GM19238 (cell line): ENCODE results near the gene TNFAIP6.
"Not testable (repeated sequence)": the region's sequence is repeated elsewhere in the genome, so short reads cannot be mapped to it uniquely, and the experiment has no call there.

Experiments used
- DNase-seq: peaks from one replicate; pipeline ENCODE4 v3.0.0; 2011; ENCODE audit warnings: low spot score; ENCODE audit not compliant: insufficient read length

The TNFAIP6 gene

DNA sequence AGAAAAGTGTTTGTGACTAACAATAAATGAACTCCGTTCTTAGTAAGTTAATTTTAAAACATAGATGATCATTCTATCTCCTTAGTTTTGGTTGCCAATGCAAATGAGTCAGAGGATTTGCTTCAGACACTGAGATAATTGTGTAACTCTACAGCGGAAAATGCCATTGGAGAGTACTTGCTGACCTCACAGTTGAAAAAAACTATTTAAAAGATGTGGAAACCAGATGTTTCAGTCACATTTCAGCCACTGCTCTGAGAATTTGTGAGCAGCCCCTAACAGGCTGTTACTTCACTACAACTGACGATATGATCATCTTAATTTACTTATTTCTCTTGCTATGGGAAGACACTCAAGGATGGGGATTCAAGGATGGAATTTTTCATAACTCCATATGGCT lies at the start of gene TNFAIP6:
TSS of gene TNFAIP6 (plus strand) at position 234 of the 400 bp plus-strand sequence. CDS start at position 309, 75 bp downstream.
- DNase-seq: no peak

DNA sequence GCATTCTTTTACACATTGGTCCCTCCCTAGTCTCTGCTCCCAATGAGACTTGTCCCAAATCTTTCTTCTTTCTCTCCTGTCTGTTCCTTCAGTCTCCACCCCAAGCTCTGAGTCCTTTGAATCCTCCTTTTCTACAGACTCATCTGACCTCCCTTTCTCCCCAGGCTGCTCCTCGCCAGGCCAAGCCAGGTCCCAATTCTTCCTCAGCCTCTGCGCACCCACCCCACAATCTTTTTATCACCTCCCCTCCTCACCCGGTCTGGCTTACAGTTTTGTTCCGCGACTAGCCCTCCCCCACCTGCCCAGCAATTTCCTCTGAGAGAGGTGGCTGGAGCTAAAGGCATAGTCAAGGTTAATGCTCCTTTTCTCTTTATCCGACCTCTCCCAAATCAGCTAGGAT lies 47.1 kb upstream of the TNFAIP6 start:
- DNase-seq: not testable (repeated sequence)

GRCh38 chr2:151312440-151312839 lies 45.0 kb upstream of the TNFAIP6 start:
- DNase-seq: not testable (repeated sequence)

GRCh38 chr2:151315381-151315903 lies 42.0 kb upstream of the TNFAIP6 start:
- DNase-seq: no peak

DNA sequence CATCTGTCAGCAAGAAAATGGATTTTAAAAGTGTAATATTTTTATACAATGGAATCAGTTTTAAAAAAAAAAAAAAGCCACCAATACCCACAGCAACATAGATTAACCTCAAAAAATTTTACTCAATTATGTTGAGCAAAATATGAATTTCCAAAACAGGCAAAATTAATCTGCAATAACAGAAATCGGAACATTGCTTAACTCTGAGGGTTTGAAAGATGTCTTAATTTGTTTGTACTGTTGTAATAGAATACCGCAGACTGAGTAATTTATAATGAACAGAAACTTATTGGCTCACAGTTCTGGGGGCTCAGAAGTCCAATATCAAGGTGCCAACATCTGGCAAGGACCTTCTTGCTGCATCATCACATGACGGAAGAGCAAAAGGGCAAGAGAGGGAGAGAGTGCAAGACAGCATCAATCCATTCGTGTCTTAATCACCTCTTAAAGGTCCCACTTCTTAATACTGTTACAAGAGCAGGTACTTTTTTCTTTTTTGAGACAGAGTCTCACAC lies 31.8 kb upstream of the TNFAIP6 start:
- DNase-seq: no peak

DNA sequence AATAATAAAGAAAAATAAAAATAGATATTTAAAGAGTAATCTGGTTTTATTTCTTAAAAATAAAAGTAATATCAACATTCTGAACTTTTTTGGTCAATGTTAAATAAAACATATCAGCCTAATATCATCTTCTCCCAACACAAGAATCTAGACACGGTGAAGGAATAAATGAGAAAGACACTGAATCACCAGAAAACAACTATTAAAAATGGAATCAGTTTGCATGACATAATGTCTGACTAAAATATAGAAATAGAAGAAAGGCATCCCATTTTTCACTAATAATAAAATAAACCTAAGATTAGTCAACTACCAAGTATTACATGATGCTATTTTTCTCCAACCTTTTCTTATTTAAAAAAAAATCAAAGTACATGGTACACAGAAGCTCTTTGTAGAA lies 30.8 kb upstream of the TNFAIP6 start:
- no peak for DNase-seq

- DNase-seq: no peak
These were observed 27.4 kb upstream of the TNFAIP6 start for GRCh38 chr2:151329998-151330397.

DNA sequence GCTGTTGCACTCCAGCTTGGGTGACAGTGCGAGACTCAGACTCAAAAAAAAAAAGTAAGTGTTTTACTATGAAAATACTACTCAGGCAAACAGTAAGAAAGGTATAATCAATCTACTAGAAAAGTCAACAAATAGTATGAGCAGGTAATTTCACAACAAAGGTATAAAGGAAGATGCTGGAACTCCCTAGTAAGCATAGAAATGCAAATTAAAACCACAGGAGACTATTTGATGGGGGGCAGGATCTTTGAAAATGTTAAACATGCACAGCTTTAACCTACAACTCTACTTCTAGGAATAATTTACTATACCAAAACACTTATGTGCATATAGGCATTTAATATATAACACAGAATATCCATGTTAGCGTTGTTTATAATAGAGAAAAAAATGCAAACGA lies 24.3 kb upstream of the TNFAIP6 start:
- no peak for DNase-seq

DNA sequence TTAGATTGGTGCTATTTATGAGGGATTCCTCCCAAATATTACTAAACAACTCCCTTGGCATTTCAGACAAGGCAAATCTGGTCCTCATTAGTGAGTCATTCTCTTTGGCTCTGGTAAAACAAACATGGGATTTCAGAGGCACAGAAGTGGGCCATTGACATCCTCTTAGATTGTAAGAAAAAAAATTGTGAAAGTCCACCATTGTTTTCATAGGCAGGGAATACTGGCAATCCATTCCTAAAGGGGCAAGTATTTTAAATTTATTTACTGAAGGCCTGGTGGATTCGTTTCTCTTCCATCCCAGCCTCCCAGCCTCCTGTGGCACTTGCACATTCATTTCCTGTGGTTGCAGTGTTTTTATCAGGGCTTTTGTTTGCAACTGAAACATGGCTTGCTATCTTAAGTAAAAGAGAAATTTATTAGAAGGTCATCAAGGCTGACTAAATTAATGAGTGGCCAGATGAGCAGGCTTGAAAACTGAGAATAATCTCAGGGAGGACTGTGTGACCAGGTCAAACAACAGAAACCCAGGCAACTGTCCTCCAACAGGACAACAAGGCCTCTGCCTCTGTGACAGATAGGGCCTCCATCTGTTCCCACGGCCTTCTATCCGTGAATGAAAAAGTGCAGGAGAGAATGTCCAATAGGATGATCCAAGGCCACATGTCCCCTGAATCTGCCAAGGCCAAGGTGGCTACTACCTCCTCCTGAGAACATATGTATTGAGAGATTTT lies 23.1 kb upstream of the TNFAIP6 start:
- DNase-seq: no peak

DNA sequence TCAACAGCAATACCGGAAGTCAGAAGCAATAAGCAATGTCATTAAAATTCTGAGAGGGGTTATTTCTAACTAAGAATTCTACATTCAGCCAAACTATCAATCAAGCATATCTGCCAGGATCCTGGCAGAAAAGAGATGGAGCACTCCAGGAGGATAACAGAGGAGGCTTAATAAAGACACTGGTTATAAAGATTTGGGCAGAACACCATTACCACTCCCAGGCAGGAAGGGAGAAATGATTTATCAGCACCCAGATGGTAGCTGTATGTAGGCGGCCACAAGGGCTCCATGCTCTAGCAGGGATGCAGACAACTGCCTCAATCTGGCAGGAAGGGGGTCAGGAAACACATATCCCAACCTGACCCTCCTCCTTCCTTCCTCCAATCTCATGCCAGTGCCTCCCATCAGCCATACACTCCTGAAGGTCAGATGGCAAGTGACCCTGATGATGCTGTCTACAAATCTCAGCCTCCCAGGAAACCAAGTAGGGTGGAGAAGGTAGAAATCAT lies 20.5 kb upstream of the TNFAIP6 start:
- DNase-seq: no peak

GRCh38 chr2:151337643-151338042 lies 19.7 kb upstream of the TNFAIP6 start:
- DNase-seq: no peak

- DNase-seq: no peak
These were observed 19.3 kb upstream of the TNFAIP6 start for GRCh38 chr2:151338115-151338514.

DNA sequence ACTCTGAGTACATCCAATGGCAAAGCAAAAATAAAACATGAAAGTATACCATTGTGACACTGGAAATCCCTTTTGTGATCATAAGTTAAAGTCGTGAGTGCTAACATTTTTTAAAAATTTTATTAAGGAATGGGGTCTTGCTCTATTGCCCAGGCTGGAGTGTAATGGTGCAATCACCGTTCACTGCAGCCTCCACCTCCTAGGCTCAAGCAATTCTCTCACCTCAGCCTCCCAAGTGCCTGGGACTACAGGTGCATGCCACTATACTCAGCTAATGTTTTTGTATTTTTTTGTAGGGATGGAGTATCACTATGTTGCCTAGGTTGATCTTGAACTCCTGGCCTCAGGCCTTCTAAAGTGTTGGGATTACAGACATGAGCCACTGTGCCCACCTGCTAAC lies 14.3 kb upstream of the TNFAIP6 start:
- DNase-seq: no peak

DNA sequence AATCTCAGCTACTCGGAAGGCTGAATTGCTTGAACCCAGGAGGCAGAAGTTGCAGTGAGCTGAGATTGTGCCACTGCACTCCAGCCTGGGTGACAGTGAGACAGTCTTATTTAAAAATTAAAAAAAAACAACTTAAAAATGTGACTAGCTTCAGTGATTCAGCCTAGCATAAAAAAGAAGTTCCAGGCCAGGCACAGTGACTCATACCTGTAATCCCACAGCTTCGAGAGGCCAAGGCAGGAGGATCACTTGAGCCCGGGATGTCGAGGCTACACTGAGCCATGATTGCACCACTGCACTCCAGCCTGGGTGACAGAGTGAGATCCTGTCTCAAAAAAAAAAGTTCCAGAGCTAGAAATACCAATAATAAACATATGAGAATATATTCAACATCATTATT lies 13.2 kb upstream of the TNFAIP6 start:
- not testable (repeated sequence) for DNase-seq

GRCh38 chr2:151344906-151345305 lies 12.5 kb upstream of the TNFAIP6 start:
- no peak for DNase-seq

GRCh38 chr2:151347294-151347693 lies 10.1 kb upstream of the TNFAIP6 start:
- no peak for DNase-seq

GRCh38 chr2:151347906-151348305 lies 9.5 kb upstream of the TNFAIP6 start:
- DNase-seq: no peak

GRCh38 chr2:151350579-151351195 lies 6.7 kb upstream of the TNFAIP6 start:
- no peak for DNase-seq

DNA sequence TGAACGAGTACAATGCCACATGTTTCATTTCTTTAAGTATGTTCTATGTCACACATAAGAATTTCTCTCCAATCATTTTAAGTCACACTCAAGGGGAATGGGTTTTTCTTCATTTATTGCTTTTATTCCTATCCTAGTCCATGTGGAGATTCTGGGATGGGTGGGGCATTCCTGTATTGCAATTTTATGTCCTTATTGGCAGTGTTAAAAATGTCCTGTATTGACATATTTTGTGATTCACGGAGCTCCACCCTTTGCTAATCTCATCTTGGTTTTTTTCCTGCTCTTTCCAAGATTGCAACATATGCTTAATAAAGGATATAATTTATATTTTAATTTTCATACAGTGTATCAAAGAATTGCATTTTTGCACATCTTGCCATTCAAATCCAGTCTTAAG lies 3.4 kb upstream of the TNFAIP6 start:
- DNase-seq: no peak

GRCh38 chr2:151354807-151355206 lies 2.6 kb upstream of the TNFAIP6 start:
- DNase-seq: no peak

DNA sequence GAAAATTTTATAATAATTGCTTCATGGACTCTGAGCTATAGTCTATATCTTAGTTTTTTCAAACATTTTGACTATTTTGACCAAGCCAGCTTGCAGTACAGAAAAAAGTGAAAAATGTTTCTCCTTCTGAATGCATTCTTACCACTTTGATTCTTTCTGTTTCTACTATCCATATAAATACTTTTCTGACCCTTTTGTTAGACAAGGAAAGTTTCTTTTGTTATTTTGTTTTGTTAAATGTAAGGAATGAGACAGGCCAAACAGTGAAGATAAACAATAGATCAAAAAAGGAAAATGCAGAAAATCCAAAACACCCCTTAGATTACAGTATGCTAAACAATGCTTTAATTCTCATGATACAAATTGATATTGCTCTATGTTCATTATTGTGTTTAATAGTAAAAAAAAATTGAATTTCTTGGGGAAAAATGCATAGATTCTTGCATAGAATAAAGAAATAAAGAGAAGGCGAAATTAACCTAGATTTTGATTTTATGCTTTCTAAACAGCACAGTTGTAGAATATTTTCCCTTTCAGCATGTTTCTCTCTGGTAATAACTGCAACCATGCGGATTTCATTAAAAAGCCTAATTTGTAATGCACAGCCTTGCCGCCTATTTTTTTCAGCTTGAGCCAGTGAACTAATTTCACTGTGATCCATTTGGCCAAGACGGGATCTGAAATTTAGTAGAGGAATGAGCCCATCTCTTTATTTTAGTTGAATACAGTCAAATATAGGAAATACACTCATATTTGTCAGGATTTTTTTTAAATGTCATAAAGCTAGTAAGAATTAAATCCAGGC lies 976 bp downstream of the TNFAIP6 start:
- no peak for DNase-seq
